Stimulated activated naive CD8-positive, alpha-beta T cell treated with anti-CD3 and anti-CD28 coated beads, Interleukin-15, Interleukin-2, amounts not matched to agents 100 ng/mL and 50 ng/mL, for 24 hours (primary cell): ENCODE measurements around the gene GLRX3.
"Not testable (repeated sequence)": the region's sequence is repeated elsewhere in the genome, so short reads cannot be mapped to it uniquely, and the experiment has no call there.

Experiments
- H3K27ac Mint-ChIP-seq: one replicate; pipeline ENCODE4 v1.8.0; 2021; ENCODE audit warnings: mild to moderate bottlenecking, mixed read lengths
- H3K27me3 Mint-ChIP-seq: one replicate; pipeline ENCODE4 v1.8.0; 2021; ENCODE audit warnings: mixed read lengths
- H3K36me3 Mint-ChIP-seq: one replicate; pipeline ENCODE4 v1.8.0; 2021; ENCODE audit warnings: low read depth, mixed read lengths
- H3K4me1 Mint-ChIP-seq: one replicate; pipeline ENCODE4 v1.8.0; 2021; ENCODE audit warnings: low read depth, mixed read lengths
- H3K4me3 Mint-ChIP-seq: one replicate; pipeline ENCODE4 v1.8.0; 2021; ENCODE audit warnings: mild to moderate bottlenecking, mixed read lengths
- H3K9me3 Mint-ChIP-seq: one replicate; pipeline ENCODE4 v1.8.0; 2021; ENCODE audit warnings: mixed read lengths

The GLRX3 gene

GRCh38 chr10:130136226-130137089 lies at the start of gene GLRX3:
GLRX3 (plus strand) TSS chr10:130136391; CDS start chr10:130136421, 30 bp downstream.
- Mint-ChIP-seq H3K4me1 (peaks cover 45% of the 10 kb centered on the region), H3K9me3 (no peaks in the 10 kb centered on the region), H3K4me3 (peak within 1 kb of the TSS; percentile 89), H3K27me3 (peaks cover 7% of the 10 kb centered on the region), H3K36me3 (peaks cover 17% of the 10 kb centered on the region), H3K27ac (peak within 1 kb of the TSS; percentile 87)

DNA sequence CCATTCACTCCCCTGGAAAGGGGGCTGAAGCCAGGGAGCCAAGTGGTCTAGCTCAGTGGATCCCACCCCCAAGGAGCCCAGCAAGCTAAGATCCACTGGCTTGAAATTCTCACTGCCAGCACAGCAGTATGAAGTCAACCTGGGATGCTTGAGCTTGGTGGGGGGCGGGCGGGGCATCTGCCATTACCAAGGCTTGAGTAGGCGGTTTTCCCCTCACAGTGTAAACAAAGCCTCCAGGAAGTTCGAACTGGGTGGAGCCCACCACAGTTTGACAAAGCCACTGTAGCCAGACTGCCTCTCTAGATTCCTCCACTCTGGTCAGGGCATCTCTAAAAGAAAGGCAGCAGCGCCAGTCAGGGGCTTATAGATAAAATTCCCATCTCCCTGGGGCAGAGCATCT lies 45.6 kb upstream of the GLRX3 start:
- Mint-ChIP-seq H3K4me1 (peaks cover 15% of the 10 kb centered on the region), H3K9me3 (peaks cover 17% of the 10 kb centered on the region), H3K36me3 (peaks cover 54% of the 10 kb centered on the region)
- not testable (repeated sequence) for H3K27me3 Mint-ChIP-seq, H3K4me3 Mint-ChIP-seq, H3K27ac Mint-ChIP-seq

DNA sequence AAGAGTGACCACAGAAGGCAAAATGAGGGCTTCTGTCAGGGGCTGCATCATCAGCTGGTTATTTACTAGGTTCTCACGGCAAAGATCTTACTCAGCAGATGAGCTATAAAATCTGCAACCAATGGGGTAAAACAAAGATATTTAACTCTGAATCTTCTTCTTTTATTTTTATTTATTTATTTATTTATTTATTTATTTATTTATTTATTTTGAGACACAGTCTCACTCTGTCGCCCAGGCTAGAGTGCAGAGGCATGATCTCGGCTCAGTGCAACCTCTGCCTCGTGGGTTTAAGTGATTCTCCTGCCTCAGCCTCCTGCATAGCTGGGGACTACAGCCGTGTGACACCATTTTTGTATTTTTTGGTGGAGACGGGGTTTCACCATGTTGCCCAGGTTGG lies 36.8 kb upstream of the GLRX3 start:
- Mint-ChIP-seq H3K27me3 (no peaks in the 10 kb centered on the region), H3K36me3 (peaks cover 32% of the 10 kb centered on the region), H3K9me3 (no peaks in the 10 kb centered on the region), H3K27ac (no peak overlapping the region), H3K4me3 (no peak overlapping the region), H3K4me1 (no peaks in the 10 kb centered on the region)

DNA sequence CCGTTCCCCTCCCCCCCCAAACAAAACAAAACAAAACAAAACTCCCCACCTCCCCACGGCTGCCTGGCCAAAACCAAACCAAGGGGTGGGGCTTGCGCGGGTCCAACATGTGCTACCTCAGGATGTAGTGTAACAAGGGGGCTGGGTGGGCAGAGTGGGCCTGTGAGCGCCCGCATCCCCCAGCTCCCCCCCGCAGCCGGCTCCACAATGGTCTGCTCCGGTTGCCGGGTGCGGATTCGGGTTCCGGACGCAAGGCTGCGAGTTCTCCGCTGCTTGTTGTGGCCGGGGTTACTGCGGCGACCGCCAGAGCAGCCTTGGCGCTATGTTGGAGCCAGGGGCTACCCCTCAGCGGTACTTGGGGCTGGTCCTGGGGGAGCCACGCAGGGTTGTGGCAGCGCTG lies 30.5 kb upstream of the GLRX3 start:
- Mint-ChIP-seq H3K36me3 (peaks cover 23% of the 10 kb centered on the region), H3K27me3 (no peaks in the 10 kb centered on the region), H3K9me3 (no peaks in the 10 kb centered on the region), H3K4me1 (peaks cover 43% of the 10 kb centered on the region), H3K4me3 (no peak overlapping the region), H3K27ac (no peak overlapping the region)

DNA sequence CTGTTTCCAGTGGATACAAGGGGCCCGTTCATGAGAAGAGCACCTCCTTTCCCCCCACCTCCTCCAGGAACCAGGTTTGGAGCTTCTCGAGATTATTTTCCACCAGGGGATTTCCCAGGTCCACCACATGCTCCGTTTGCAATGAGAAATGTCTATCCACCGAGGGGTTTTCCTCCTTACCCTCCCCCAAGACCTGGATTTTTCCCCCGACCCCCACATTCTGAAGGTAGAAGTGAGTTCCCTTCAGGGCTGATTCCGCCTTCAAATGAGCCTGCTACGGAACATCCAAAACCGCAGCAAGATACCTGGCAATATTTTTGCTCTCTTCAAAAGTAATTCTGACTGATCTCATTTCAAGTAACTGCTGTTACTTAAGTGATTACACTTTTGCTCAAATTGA lies 28.0 kb upstream of the GLRX3 start:
- H3K27ac Mint-ChIP-seq = peak overlapping the region; percentile 88
- H3K4me3 Mint-ChIP-seq = peak overlapping the region; percentile 99
- H3K27me3 Mint-ChIP-seq, H3K9me3 Mint-ChIP-seq: not testable (repeated sequence)
- peaks cover 23% of the 10 kb centered on the region for H3K36me3 Mint-ChIP-seq
- peaks cover 58% of the 10 kb centered on the region for H3K4me1 Mint-ChIP-seq

- H3K4me3 Mint-ChIP-seq = peak overlapping the region; percentile 99
- no peaks in the 10 kb centered on the region for H3K27me3 Mint-ChIP-seq
- H3K4me1 Mint-ChIP-seq = peaks cover 60% of the 10 kb centered on the region
- peak overlapping the region; percentile 99 for H3K27ac Mint-ChIP-seq
- peaks cover 19% of the 10 kb centered on the region for H3K36me3 Mint-ChIP-seq
- no peaks in the 10 kb centered on the region for H3K9me3 Mint-ChIP-seq
Measured at GRCh38 chr10:130108934-130109604, 27.1 kb upstream of the GLRX3 start.

DNA sequence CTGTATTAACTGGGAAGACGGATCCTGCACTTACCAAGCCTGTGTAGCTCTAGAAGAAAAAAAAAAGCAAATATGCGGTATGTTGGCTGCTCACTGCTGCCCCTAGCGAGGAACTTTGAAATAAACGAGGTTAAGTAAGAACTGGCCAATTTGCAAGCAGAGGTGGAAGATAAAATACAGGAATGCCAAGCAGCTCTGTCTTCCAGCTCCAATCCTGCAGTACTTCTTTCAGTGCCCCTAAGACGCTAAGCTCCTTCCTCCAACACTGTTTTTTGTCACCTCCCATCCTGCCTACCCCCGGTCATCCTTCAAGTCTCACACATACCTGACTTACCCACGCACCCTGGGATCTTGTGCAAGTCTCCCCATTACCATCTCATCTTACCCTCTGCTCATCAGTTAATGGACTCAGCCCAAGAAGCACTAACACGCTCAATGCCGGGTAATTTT lies 26.4 kb upstream of the GLRX3 start:
- peak overlapping the region; percentile 99 for H3K27ac Mint-ChIP-seq
- no peaks in the 10 kb centered on the region for H3K9me3 Mint-ChIP-seq
- peaks cover 60% of the 10 kb centered on the region for H3K4me1 Mint-ChIP-seq
- H3K4me3 Mint-ChIP-seq = peak overlapping the region; percentile 99
- H3K36me3 Mint-ChIP-seq = peaks cover 20% of the 10 kb centered on the region
- H3K27me3 Mint-ChIP-seq = no peaks in the 10 kb centered on the region

DNA sequence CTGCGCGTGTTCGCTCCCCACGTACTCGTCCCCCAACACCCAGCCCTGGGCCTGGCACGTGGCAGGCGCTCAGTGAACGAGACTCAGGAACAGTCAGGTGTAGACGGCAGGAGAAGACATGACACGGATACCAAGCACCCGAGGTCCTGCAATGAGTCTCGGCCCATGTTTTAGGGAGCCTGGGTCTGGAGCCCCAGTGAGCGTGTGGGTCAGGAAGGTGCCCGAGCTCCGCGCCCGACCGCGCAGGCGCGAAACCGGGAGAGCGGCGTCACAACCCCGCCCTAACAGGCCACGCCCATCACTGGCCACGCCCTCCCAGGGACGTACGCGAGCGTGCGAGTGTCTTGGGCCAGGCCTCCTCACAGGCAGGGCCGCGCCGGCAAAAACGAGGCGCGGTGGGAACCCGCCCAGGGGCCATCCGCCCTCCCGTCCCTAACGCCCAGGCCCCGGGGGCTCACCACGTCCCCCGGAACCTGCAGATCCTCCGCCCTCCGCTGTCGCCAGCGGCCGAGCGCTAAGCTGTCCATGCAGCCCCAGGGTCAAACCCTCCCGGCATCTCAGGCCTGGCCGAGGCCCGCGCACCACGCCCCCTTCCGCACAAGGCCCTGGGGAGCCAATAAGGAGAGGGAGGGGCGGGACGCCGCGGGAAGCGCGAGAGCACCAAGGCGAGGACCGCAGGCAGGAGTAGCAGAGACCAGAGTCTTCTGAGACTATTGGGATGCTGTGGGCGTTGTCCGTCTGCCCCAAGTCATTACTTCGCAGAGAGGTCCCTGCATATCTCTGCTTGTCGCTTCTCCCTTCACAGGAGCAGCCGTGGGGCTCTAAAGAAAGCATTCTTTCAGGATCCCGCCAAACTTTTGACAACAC lies 25.7 kb upstream of the GLRX3 start, which contains the start of gene C10orf143:
Gene C10orf143, minus strand, starts transcription at position 585 of the 867 bp plus-strand sequence. Its CDS starts 58 bp downstream, at position 527.
- Mint-ChIP-seq H3K27ac (peak within 1 kb of the TSS; percentile 99), H3K4me1 (peaks cover 60% of the 10 kb centered on the region), H3K9me3 (no peaks in the 10 kb centered on the region), H3K4me3 (peak within 1 kb of the TSS; percentile 99), H3K36me3 (peaks cover 22% of the 10 kb centered on the region), H3K27me3 (no peaks in the 10 kb centered on the region)

DNA sequence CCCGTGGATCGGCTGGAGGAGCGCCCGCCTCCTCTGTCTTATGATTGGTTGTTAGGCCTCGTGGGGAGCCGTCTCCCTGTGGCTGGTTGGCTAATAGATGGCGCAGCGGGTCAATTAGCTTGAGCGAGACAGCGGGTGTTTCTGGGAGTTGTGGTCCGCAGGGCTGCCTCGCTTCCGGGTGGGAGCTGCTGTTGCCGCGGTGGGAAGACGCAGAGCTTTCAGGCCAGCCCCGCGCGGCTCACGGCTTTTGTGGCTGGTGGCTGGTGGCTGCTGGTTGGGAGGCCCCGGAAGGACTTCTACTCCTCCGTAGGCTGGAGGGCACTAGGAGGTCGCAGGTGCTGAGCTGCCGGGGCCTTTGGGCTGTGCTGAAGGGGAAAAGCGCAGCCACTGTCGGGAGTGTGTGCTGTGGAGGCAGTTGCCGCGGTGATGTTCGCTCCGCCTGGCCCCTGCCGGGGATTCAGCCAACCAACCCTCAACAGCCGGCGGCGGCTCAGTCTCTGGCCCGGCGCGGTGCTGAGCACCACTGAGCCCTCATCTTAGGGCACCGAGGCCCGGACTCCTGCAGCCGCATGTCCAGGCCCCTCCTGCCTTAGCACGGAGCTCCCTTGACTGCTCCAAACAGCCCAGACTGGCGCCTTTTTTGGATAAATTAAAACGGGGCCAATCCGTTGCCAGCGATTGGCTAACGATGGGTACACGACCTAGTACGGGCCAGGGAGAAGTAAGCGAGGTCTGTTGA lies 24.9 kb upstream of the GLRX3 start:
- Mint-ChIP-seq H3K9me3 (peaks cover 2% of the 10 kb centered on the region), H3K4me1 (peaks cover 55% of the 10 kb centered on the region), H3K4me3 (peak overlapping the region; percentile 99)

DNA sequence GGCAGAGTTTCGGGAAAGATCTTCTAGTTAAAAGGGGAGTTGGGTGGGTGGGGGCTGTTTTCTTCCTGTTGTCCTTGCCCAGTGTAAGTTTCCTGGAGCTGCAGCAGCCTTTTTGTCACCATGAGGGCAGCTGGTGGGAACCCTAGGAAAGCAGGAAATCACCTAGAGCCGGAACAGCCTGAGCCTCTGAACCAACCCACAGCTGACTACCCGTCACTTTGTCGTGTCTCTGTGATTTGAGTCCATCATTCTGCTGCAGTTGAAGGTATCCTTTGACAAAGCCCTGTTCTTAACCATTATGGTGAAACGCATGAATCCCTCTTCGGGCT lies 24.4 kb upstream of the GLRX3 start:
- Mint-ChIP-seq H3K27me3 (no peaks in the 10 kb centered on the region), H3K4me1 (peaks cover 50% of the 10 kb centered on the region), H3K27ac (peak overlapping the region; percentile 99), H3K36me3 (peaks cover 22% of the 10 kb centered on the region), H3K4me3 (peak overlapping the region; percentile 99), H3K9me3 (peaks cover 4% of the 10 kb centered on the region)

More for the DNA sequence above, 24.9 kb upstream of the GLRX3 start:
- peak overlapping the region; percentile 99 for H3K27ac Mint-ChIP-seq
- H3K27me3 Mint-ChIP-seq = no peaks in the 10 kb centered on the region
- peaks cover 20% of the 10 kb centered on the region for H3K36me3 Mint-ChIP-seq

DNA sequence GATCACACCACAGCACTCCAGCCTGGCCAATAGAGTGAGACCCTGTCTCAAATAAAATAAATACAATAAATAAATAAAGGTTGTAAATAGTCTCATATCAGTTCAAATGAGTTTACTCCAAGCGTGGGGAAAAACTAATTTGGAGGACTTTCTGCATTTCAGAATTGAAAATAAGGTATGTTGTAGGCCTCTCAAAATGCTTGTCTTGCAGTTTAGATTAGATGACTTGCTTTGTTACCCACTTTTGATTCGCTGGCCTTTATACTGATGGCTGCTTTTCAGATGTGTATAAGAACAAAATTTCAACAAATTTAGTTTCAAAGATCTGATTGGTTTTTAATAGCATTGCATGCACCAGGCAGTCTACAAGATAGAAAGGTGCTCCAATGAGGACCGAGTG lies 23.4 kb upstream of the GLRX3 start:
- Mint-ChIP-seq H3K4me3 (no peak overlapping the region), H3K36me3 (peaks cover 16% of the 10 kb centered on the region), H3K27ac (no peak overlapping the region), H3K27me3 (no peaks in the 10 kb centered on the region), H3K9me3 (peaks cover 5% of the 10 kb centered on the region), H3K4me1 (peaks cover 40% of the 10 kb centered on the region)

DNA sequence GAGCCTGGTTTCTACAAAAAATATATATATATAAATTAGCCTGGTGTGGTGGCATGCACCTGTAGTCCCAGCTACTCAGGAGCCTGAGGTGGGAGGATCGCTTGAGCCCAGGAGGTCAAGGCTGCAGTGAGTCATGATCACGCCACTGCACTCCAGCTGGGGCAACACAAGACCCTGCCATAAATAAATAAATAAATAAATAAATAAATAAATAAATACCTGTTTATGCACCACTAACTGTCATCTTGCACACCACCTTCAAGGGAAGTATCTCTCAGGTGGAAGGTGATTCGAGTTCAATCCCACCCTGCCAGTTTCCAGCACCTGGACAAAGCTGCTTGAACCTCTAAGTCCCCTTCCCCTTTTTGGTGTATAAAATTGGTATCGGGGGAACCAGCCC lies 19.2 kb upstream of the GLRX3 start:
- H3K4me1 Mint-ChIP-seq = peaks cover 11% of the 10 kb centered on the region
- H3K27ac Mint-ChIP-seq, H3K9me3 Mint-ChIP-seq, H3K27me3 Mint-ChIP-seq, H3K4me3 Mint-ChIP-seq: not testable (repeated sequence)
- H3K36me3 Mint-ChIP-seq = peaks cover 11% of the 10 kb centered on the region

- not testable (repeated sequence) for H3K27me3 Mint-ChIP-seq, H3K4me3 Mint-ChIP-seq, H3K9me3 Mint-ChIP-seq, H3K4me1 Mint-ChIP-seq, H3K27ac Mint-ChIP-seq
- H3K36me3 Mint-ChIP-seq = peaks cover 11% of the 10 kb centered on the region
Measured at GRCh38 chr10:130117535-130117934, 18.7 kb upstream of the GLRX3 start.

GRCh38 chr10:130121486-130122079 lies 14.6 kb upstream of the GLRX3 start:
- Mint-ChIP-seq H3K9me3 (peaks cover 4% of the 10 kb centered on the region), H3K36me3 (no peaks in the 10 kb centered on the region), H3K4me1 (no peaks in the 10 kb centered on the region), H3K4me3 (no peak overlapping the region), H3K27ac (no peak overlapping the region), H3K27me3 (peaks cover 8% of the 10 kb centered on the region)
